HG03378 (cell line): Measurements from ENCODE around the gene HMSD.
A peak's percentile ranks its signal among the peaks of the same experiment; 100 is the strongest.

Experiments used
- ATAC-seq: cut with Tn5 transposase; IDR thresholded peaks from one replicate; pipeline ENCODE4 v1.9.1; 2021; ENCODE audit warnings: mild to moderate bottlenecking, moderate library complexity; ENCODE audit not compliant: unreplicated experiment

Gene HMSD

DNA sequence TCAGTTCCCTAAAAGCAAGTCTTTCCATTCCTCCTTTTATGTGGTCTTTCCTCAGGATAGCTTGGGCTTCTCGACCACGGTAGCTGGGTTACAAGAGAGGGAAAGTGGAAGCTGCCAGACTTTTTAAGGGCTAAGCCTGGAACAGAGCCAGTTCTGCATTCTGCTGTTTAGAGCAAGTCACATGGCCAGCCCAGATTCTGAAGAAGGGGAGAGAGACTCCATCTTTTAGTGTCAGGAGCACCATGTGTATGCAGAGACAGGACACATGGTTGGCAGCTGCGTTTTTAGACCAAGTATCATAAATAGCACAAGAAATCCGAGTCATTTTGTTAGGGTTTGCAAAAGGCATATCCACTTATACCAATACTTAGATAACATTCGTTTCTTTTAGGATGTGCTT, 4.7 kb downstream of the HMSD start:
- no peak for ATAC-seq

GRCh38 chr18:63956755-63957154, 7.7 kb downstream of the HMSD start:
- ATAC-seq, result no peak

GRCh38 chr18:63960891-63961290, 11.8 kb downstream of the HMSD start:
- no peak for ATAC-seq

- ATAC-seq, result no peak
Observed at GRCh38 chr18:63961435-63961980, 12.4 kb downstream of the HMSD start.

DNA sequence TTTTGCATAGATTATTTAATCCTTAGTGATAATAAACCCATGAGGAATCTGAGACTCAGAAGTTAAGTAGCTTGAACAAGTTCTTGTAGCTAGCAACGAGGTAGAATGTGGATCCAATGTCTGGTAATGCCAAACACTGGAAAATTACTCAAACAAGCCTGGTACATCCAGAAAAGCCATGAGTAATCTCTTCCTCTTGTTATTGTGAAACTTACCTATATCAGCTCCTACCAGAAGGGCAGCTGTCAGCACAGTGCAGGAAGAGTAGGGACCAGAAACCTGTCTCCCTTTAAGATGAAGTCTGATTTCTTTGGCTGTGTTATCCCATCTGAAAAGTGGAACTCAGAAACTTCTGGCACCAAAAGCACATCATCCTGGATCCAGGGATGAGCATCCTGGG, 13.0 kb downstream of the HMSD start:
- no peak for ATAC-seq

DNA sequence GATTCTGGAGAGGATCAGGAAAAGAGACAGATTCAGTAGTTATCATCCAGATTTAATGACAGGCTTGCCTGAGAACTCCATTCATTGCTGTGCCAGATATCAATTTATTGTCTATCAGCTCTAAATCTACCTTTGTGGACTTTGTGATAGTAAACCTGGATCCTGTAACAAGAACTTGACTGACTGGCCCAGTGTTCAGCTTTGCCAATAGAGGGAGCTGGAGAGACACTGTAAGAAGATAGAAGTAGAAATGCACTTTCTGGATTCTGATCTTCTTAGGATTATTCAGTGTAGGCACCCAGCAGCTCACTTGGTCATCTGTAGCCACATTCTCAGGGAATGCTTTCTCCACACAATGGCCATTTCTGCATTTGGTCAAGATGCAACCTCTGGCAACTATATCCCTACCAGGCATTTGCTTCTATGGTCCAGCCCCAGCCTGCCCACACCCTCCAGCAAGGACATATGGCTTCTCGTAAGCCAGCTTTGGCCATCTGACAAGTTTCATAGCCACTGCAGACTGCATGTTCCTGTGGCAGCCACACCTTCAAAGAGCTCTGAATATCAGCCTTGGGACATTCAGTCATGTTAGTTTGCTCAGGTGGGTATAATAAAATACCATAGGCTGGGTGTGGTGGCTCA, 14.6 kb downstream of the HMSD start:
- peak; percentile 78 for ATAC-seq

GRCh38 chr18:63964908-63965307, 15.8 kb downstream of the HMSD start:
- ATAC-seq, result no peak

DNA sequence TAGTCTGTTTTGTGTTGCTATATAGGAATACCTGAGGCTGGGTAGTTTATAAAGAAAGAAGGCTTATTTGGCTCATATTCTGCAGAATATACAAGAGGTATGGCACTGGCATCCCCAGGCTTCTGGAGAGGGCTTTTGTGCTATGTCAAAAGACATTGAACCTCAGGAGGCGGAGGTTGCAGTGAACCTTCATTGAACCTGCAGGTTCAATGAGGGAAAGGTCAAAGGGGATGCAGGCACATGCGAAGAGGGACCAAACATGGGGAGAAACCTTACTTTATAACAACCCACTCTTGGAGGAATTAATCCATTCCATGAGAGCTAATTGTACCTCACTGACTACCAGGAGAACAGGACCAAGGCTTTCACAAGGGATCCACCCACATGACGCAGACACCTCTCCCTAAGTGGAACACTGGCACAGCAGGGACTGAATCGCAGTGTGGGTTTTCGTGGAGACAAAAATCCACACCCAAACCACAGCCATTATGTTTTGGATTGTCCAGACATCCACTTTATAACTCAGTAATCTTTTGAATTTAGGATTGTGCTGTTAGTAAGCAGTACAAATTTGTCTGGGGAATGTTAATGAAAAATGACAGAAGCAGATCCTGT, 16.7 kb downstream of the HMSD start:
- ATAC-seq, result no peak

DNA sequence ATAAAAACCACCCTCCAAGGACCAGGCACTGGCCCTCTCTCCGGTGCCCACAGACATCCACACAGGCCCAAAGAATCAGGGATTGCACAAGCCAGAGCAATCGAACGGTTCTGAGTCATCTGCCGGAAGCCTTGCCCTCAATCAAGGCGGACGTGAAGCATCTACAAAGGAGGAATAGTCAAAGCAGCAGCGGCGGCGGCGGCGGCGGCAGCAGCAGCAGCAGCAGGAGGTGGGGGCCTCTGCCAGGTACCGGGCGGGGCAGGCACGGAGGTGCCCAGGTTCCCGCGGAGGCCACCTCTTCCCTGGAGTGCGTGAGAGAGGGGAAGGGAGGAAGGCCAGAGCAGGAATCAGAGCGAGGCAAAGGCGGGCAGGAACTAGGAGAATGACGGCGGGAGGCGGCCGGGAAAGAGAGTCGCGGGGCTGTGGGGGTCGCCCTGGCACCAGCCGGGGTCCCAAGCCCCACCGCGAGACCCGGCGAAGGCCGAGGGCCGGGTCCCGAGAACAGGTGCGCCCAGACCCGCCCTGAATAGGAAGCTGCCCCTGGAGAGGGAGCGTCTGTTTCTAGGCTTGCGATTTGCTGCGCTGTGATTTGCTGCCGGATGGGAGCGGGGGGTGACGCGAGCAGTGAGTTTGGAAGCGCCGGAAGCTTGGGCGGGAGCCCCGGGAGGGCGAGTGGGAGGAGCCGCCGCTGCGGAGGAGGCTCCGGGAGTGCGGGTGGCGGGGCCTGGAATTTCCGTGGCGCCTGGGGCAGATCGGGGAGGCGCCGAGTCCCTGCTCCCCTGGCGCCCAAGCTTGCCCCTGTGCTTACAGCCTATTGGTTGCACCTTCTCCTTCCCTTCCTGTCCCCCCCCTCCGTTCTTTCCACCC, 21.1 kb downstream of the HMSD start, which contains the start of gene SERPINB8:
SERPINB8 (plus strand) TSS at position 140 of the 867 bp plus-strand sequence. CDS start 8,228 bp downstream, outside the sequence.
- peak; percentile 93 for ATAC-seq

- ATAC-seq, result no peak
Observed at GRCh38 chr18:63970809-63971205, 21.7 kb downstream of the HMSD start.

GRCh38 chr18:63971320-63972001, 22.4 kb downstream of the HMSD start:
- no peak for ATAC-seq

GRCh38 chr18:63972002-63972376, 22.9 kb downstream of the HMSD start:
- no peak for ATAC-seq

GRCh38 chr18:63974991-63975390, 25.9 kb downstream of the HMSD start:
- ATAC-seq, result no peak

DNA sequence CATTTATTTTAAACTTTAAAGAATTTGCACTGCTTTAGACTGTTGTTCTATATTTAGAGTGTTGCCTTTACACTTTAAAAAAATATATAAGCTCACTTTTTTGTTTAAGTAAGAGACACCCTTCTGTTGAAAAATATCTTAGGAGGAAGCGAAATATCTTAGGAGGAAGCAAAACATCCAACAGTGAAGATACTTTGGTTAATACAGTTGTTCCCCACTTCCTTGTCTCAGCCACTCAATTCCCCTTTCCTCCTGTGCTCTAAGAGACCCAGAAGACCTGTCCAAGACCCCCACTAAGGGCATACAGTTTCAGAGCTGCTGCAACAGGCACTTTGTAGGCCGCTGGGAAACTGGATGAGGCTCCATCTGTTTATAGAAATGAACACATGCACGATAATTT, 26.5 kb downstream of the HMSD start:
- ATAC-seq, result peak; percentile 37

DNA sequence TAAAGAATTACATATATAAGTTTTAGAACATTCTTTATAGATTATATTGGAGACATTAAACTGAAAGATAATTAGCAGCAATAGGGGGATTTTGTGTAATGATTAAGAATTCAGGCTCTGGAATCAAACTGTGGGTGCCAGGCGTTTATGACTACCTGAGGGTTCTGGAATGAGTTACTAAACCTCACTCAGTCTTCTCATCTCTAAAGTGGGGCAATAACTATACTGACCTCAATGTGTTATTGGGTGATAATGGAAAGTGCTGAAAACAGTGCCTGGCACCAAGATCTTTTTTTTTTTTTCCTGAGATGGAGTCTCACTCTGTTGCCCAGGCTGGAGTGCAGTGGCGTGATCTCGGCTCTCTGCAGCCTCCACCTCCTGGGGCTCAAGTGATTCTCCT, 27.9 kb downstream of the HMSD start:
- no peak for ATAC-seq

GRCh38 chr18:63979409-63979920, 30.4 kb downstream of the HMSD start:
- ATAC-seq, result peak; percentile 84

GRCh38 chr18:63980027-63980426, 30.9 kb downstream of the HMSD start:
- ATAC-seq, result no peak

- no peak for ATAC-seq
Observed at GRCh38 chr18:63980896-63981460, 31.9 kb downstream of the HMSD start.

- no peak for ATAC-seq
Observed at GRCh38 chr18:63981719-63982118, 32.6 kb downstream of the HMSD start.

DNA sequence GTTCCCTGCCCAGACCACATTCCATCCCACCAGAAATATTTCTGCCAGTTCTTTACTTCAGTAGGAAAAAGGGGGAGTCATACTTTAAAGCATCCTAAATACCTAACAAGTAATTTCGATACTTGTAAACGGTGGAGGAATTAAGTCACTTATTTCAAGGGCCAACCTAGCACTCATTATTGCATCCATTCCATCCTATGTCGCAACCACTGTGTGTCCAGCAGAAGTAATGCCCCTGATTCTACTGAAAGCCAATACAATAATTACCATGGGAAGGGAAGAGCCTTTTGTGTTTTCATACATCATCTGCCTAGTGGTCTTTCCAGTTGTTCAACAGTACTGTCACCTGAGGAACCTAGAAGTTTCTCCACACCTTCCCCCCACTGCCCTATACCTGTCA, 33.3 kb downstream of the HMSD start:
- ATAC-seq, result no peak
